ENCODE measurements around the gene RHBDL1. TPM values are rescaled to one million over a fixed set of nuclear protein-coding genes. Genes with fewer than 3 reads are reported as not detected.

Gene RHBDL1
- 0.05 and 0.51 TPM in 2 replicates for total RNA-seq

DNA sequence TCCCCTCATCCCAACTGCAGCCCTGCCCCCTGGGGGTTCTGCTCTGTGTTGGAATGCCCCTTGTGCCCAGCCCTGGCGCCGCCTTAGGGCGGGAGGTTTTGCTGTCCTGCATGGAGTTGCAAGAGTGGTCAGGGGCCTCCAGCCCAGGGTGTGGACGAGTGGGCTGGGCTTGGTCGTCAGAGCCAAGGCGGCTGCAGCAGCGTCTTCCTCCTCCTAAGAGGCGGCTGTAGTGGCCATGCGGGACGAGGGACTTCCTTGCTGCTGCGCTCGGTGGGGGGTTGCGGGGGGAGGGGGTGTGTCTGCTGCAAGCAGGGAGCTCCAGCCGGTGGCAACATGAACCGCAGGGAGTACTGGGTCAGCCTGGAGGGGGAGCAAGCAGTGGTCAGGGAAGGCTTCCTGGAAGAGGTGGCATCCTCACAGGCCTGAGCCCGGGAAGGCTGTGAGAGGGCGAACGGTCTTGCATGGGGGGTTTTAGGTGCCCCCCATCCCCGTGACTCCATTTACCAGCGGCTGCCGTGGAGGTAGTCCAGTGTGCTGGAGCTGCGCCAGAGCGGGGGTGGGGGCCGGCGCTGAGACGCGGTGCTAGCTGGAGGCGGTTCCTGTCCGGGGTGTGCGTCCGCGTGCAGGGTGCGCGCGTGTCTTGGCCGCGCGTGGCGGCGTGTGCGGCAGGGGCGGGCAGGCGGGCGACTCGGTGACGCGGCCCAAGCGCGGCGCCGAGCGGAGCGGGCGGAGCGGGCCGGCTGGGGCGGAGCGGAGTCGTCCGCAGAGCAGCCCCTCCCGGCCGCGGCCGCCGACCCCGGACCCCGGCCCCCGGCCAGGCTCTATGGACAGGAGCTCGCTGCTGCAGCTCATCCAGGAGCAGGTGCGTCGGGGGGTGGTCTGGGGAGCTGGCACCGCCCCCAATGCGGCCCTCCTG is at the start of gene RHBDL1:
Gene RHBDL1, plus strand, starts transcription at position 704 of the 916 bp plus-strand sequence. Its CDS starts 120 bp downstream, at position 824.
- DNase-seq: peak; percentile 24

DNA sequence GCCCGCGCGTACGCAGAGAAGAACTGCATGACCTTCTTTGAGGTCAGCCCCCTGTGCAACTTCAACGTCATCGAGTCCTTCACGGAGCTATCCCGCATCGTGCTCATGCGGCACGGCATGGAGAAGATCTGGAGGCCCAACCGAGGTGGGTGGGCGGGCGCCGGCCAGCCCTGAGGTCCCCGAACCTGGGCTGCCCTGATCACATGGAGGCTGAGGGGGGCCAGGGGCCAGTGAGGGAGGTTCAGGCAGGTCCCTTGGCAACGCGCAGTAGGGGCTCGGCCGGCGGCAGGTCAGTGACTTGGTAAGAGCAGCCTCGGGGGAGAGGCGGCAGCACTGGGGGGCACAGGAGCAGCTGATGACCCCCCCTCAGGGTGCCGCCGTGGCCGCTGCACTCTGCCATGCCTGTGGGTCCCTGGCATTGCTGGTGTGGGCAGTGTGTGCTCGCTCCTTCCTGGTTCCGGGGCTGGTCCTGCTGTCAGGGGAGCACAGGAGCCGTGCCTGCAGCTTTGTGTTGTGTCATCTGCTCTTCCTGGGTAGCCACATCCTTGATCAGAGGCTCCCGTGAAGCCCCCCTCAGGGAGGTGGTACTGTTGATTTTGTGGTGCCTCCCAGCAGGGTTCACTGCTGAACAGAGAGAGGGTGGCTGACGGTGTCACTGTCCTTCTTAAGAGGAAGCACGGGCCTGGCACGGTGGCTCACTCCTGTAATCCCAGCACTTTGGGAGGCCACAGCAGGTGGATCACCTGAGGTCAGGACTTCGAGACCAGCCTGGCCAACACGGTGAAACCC is 49.3 kb upstream of the RHBDL1 start:
- no peak for DNase-seq

- DNase-seq: peak; percentile 93
Measured at GRCh38 chr16:626787-627453, 48.6 kb upstream of the RHBDL1 start.

DNA sequence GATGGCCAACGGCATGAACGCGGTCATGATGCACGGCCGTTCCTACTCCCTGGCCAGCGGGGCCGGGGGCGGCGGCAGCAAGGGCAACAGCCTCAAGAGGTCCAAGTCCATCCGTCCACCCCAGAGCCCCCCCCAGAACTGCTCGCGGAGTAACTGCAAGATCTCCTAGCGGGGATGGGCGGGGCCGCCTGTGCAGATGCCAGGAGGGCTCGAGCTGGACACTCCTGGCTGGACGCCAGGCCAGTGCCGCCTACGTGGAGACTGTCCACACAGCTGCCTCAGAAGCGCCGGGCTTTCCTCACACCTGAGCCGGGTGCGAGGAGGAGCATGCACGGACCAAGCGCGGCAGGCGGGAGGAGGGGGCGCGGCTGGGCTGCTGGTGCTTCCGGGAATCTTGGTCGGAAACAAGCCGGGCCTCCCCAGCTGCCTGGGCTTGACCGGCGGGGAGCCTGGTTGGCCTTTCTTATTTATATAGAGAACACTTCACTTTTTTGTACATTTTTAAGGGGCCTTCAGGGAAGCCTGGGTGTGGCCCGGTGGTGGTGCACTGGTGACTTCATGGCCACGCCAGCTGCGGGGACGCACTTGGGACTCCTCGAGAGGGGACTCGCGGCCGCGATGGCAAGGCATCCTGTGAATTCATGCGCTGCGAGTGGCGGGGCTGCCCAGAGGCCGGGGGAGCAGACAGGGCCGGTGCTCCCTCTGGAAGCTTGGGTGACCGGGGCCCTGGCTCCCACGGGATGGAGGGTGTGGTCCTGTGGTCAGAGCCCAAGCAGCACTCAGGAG is 47.8 kb upstream of the RHBDL1 start:
- DNase-seq: no peak

DNA sequence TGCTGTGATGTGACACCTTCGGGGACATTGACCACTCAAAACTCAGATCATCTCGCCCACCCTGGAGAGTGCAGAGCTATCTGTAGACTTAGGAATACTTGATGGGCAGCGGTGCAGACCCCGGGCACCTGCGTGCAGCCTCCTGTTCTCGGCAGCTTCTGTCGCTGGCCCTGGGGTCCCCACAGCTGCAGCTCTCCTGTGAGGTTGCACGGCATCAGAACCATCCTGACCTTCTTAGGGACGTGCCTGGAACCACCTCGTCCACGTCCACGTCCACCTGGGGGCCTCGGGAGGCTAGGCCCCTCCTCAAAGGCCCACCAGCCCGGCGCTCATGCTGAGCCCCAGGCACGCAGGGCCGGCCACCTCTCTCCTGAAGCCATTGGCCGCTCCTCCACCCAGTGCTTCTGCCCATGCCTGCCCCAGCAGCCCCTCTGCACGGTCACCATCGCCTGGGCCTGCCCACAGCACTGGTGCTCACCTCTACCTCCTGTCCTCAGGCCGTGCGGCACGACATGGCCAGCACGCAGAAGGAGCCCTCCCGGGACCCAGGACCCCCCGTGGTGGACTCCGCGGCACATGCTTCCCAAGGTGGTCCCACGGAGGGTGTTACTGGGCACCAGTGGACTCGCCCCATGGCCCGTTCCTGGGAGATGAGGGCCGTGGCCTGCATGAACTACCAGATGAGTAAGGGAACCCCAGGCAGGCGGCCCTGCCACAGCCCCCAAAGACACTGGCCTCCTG is 47.0 kb upstream of the RHBDL1 start:
- DNase-seq: no peak

- DNase-seq: no peak
Measured at GRCh38 chr16:629185-629832, 46.2 kb upstream of the RHBDL1 start.

GRCh38 chr16:629833-630248 is 45.6 kb upstream of the RHBDL1 start:
- DNase-seq: no peak

- no peak for DNase-seq
Measured at GRCh38 chr16:630249-630814, 45.1 kb upstream of the RHBDL1 start.

GRCh38 chr16:630815-631405 is 44.6 kb upstream of the RHBDL1 start, which contains the start of gene WFIKKN1:
WFIKKN1 (plus strand) TSS chr16:630985; CDS start chr16:631254, 269 bp downstream.
- peak; percentile 18 for DNase-seq

GRCh38 chr16:631808-632358 is 43.6 kb upstream of the RHBDL1 start:
- DNase-seq: no peak

GRCh38 chr16:632486-633335 is 42.8 kb upstream of the RHBDL1 start:
- DNase-seq: no peak

DNA sequence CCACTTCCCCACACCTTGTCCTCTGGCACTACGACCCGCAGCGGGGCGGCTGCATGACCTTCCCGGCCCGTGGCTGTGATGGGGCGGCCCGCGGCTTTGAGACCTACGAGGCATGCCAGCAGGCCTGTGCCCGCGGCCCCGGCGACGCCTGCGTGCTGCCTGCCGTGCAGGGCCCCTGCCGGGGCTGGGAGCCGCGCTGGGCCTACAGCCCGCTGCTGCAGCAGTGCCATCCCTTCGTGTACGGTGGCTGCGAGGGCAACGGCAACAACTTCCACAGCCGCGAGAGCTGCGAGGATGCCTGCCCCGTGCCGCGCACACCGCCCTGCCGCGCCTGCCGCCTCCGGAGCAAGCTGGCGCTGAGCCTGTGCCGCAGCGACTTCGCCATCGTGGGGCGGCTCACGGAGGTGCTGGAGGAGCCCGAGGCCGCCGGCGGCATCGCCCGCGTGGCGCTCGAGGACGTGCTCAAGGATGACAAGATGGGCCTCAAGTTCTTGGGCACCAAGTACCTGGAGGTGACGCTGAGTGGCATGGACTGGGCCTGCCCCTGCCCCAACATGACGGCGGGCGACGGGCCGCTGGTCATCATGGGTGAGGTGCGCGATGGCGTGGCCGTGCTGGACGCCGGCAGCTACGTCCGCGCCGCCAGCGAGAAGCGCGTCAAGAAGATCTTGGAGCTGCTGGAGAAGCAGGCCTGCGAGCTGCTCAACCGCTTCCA is 42.0 kb upstream of the RHBDL1 start:
- no peak for DNase-seq

GRCh38 chr16:634051-634670 is 41.3 kb upstream of the RHBDL1 start:
- DNase-seq: no peak

DNA sequence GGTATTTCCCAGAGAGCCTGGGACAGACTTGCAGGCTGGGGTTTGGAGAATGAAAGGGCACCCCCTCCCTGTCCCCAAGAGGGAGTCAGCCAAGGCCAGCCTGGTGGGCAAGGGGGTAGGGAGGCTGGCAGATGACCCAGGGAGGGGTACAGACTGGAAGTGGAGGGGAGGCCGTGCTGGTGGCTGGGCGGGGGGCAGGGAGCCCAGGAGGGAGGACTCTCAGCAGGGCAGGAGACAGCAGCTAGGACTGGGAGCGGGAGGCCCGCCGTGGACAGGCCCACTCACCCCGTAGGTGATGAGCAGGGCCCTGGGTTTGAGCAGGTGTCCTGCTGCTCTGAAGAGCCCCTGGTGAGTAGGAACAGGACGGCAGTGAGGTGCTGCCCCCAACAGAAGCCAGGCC is 40.5 kb upstream of the RHBDL1 start:
- DNase-seq: no peak

DNA sequence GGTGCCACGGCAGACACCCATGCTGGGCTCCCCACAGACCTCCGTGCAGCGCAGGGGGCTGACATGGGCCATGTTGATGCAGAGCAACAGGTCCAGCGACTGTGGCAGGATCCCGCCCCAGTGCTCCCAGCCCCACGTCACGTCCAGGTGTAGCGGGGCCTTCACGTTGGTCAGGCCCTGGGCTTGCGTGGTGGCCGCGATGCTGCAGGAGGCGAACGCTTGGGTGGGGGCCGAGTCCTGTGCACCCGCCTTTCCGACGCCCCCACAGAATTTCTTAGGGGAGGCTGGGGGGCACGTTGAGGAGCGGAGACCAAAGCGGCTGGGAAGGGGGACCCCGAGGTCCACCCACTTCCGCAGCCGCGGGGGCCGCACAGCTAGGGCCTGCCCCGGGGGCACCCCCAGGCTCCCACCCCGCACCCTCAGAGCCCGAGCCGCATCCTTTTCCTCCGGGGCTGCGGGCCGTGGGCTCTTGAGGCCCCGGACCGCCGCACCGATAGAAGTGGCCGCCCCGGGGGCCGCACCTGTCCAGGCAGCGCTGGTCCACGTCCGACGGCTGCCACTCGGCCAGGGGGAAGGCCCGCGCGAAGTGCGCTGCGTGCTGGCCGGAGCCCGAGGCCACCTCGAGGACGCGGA is 39.8 kb upstream of the RHBDL1 start:
- peak; percentile 23 for DNase-seq

GRCh38 chr16:636206-637080 is 39.0 kb upstream of the RHBDL1 start, which contains the start of gene METTL26:
METTL26 (minus strand) TSS chr16:636305; CDS start chr16:636290, 15 bp downstream.
- peak; percentile 96 for DNase-seq
